ENCODE data around the gene MAU2. TPM values are rescaled to one million over a fixed set of nuclear protein-coding genes. Genes with fewer than 3 reads are reported as not detected.

Gene MAU2
- total and polyA plus RNA-seq, 4 donors, result 7.5 to 31.0 (median 17.9) TPM

DNA sequence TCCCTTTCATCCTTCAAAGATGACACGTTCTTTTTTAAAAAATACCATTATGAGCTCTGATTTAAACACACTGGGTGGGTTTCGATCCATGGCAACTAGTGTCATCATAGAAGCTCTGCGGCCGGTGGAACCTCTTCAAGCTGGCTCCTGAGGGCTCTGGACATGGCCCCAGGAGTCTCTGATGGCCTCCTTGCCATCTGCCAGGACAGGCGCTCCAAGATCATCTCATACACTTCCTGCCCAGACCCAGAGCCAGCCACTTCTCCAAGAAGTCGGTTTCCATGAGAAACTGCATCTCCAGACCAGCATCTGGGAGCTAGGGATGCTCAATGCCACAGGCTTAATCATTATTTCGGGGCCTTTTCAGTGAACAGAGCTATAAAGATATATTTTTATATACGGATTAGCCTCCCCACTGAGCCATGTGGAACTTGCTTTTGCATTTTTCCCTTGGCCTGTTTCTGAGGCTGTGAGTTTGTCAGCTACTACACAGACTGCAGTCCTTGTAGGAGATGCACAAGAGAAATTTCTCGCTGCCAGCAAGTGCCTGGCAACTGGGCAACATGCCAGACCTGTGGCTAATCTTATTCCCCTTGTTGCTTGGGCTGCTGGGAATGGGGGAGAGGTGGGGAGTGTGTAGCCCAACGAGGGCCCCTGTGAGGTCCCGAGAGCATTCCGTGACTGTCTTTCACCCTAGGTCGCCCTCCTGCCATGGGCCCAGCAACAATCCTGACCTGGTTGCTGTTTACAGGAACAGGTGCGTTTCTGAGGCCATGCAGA is 16.3 kb upstream of the MAU2 start:
- TF ChIP-seq, protein P1, sequence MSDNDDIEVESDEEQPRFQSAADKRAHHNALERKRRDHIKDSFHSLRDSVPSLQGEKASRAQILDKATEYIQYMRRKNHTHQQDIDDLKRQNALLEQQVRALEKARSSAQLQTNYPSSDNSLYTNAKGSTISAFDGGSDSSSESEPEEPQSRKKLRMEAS (IDR thresholded peaks at IDR 0.05), result no peak
- TF ChIP-seq JUND (IDR thresholded peaks at IDR 0.05), result no peak
- no peak for TF ChIP-seq HNF4G (IDR thresholded peaks at IDR 0.05)
- no peak for TF ChIP-seq GABPA (IDR thresholded peaks at IDR 0.05 in 1 of 2, conservative IDR thresholded peaks at IDR 0.05 in 1 of 2)
- no peak for TF ChIP-seq HNF4A (conservative IDR thresholded peaks at IDR 0.05)
- TF ChIP-seq, protein P2, sequence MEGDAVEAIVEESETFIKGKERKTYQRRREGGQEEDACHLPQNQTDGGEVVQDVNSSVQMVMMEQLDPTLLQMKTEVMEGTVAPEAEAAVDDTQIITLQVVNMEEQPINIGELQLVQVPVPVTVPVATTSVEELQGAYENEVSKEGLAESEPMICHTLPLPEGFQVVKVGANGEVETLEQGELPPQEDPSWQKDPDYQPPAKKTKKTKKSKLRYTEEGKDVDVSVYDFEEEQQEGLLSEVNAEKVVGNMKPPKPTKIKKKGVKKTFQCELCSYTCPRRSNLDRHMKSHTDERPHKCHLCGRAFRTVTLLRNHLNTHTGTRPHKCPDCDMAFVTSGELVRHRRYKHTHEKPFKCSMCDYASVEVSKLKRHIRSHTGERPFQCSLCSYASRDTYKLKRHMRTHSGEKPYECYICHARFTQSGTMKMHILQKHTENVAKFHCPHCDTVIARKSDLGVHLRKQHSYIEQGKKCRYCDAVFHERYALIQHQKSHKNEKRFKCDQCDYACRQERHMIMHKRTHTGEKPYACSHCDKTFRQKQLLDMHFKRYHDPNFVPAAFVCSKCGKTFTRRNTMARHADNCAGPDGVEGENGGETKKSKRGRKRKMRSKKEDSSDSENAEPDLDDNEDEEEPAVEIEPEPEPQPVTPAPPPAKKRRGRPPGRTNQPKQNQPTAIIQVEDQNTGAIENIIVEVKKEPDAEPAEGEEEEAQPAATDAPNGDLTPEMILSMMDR (IDR thresholded peaks at IDR 0.05; ENCODE audit: low read depth, low read length, missing input control), result no peak
- TF ChIP-seq RAD21 (IDR thresholded peaks at IDR 0.05), result no peak
- TF ChIP-seq, protein P3, sequence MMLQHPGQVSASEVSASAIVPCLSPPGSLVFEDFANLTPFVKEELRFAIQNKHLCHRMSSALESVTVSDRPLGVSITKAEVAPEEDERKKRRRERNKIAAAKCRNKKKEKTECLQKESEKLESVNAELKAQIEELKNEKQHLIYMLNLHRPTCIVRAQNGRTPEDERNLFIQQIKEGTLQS (IDR thresholded peaks at IDR 0.05), result no peak
- TF ChIP-seq FOXA1 (IDR thresholded peaks at IDR 0.05), result no peak
- TF ChIP-seq, protein P4, sequence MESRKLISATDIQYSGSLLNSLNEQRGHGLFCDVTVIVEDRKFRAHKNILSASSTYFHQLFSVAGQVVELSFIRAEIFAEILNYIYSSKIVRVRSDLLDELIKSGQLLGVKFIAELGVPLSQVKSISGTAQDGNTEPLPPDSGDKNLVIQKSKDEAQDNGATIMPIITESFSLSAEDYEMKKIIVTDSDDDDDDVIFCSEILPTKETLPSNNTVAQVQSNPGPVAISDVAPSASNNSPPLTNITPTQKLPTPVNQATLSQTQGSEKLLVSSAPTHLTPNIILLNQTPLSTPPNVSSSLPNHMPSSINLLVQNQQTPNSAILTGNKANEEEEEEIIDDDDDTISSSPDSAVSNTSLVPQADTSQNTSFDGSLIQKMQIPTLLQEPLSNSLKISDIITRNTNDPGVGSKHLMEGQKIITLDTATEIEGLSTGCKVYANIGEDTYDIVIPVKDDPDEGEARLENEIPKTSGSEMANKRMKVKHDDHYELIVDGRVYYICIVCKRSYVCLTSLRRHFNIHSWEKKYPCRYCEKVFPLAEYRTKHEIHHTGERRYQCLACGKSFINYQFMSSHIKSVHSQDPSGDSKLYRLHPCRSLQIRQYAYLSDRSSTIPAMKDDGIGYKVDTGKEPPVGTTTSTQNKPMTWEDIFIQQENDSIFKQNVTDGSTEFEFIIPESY (IDR thresholded peaks at IDR 0.05), result no peak
- TF ChIP-seq TAF1 (conservative IDR thresholded peaks at IDR 0.05), result no peak
- TF ChIP-seq FOXA2 (IDR thresholded peaks at IDR 0.05), result no peak
- TF ChIP-seq SP1 (IDR thresholded peaks at IDR 0.05), result no peak
- TF ChIP-seq, protein P5, sequence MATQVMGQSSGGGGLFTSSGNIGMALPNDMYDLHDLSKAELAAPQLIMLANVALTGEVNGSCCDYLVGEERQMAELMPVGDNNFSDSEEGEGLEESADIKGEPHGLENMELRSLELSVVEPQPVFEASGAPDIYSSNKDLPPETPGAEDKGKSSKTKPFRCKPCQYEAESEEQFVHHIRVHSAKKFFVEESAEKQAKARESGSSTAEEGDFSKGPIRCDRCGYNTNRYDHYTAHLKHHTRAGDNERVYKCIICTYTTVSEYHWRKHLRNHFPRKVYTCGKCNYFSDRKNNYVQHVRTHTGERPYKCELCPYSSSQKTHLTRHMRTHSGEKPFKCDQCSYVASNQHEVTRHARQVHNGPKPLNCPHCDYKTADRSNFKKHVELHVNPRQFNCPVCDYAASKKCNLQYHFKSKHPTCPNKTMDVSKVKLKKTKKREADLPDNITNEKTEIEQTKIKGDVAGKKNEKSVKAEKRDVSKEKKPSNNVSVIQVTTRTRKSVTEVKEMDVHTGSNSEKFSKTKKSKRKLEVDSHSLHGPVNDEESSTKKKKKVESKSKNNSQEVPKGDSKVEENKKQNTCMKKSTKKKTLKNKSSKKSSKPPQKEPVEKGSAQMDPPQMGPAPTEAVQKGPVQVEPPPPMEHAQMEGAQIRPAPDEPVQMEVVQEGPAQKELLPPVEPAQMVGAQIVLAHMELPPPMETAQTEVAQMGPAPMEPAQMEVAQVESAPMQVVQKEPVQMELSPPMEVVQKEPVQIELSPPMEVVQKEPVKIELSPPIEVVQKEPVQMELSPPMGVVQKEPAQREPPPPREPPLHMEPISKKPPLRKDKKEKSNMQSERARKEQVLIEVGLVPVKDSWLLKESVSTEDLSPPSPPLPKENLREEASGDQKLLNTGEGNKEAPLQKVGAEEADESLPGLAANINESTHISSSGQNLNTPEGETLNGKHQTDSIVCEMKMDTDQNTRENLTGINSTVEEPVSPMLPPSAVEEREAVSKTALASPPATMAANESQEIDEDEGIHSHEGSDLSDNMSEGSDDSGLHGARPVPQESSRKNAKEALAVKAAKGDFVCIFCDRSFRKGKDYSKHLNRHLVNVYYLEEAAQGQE (IDR thresholded peaks at IDR 0.05), result no peak
- TF ChIP-seq YY1 (IDR thresholded peaks at IDR 0.05), result no peak
- TF ChIP-seq NR2F2 (IDR thresholded peaks at IDR 0.05), result no peak
- no peak for TF ChIP-seq EGR1 (IDR thresholded peaks at IDR 0.05; ENCODE audit: low read depth in 2 of 2)
- no peak for TF ChIP-seq RXRA (IDR thresholded peaks at IDR 0.05)
- no peak for DNase-seq (ENCODE audit: low spot score)
- 97% methylated on average over 14 of the region's 14 CpGs for WGBS
- H3K4me3 ChIP-seq (ENCODE audit: low read depth in 1 of 3, low read length in 3 of 3), result no peak overlapping the region
- no peak overlapping the region for H3K9ac ChIP-seq (ENCODE audit: low read depth in 1 of 2, low read length in 2 of 2)
- H3K4me1 ChIP-seq (ENCODE audit: control insufficient read depth in 4 of 4, insufficient read depth in 4 of 4, low read length in 3 of 4), result no peaks in the 10 kb centered on the region
- H3K9me3 ChIP-seq (ENCODE audit: control insufficient read depth in 4 of 4, low read length in 3 of 4), result no peaks in the 10 kb centered on the region
- peaks cover 10 to 71% (median 38%) of the 10 kb centered on the region in 4 donors for H3K36me3 ChIP-seq (ENCODE audit: control insufficient read depth in 4 of 4, insufficient read depth in 3 of 4, low read depth in 1 of 4, low read length in 3 of 4)
- H3K27ac ChIP-seq (ENCODE audit: low read depth in 1 of 2, low read length in 2 of 2), result no peak overlapping the region
- H3K27me3 ChIP-seq (ENCODE audit: control insufficient read depth in 4 of 4, insufficient read depth in 4 of 4, low read length in 3 of 4), result no peaks in the 10 kb centered on the region
